ENCODE data around the gene PRKCB. TPM values are rescaled to one million over a fixed set of nuclear protein-coding genes. Genes with fewer than 3 reads are reported as not detected.

Gene PRKCB
- polyA plus RNA-seq, 1 donor from 2014 or later = 27.6 TPM

DNA sequence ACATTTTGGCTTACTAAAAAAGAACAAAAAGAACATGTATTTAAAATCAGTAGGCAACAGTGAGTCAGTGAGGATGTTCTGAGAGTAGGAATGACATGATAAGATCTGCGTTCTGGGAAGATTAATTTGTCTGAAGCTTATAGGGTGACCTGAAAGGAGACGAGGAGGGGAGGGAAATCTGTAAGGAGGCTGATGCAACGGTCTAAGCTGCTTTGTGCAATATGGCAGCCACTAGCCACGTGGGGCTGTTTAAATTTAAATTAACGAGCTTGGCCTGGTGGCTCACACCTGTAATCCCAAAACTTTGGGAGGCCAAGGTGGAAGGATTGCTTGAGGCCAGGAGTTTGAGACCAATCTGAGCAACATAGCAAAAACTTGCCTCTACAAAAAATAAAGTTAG is 238.8 kb downstream of the PRKCB start:
- Histone ChIP-seq H3K79me2 (replicated peaks; ENCODE audit: insufficient read depth, low read length) (no peaks in the 10 kb centered on the region), H3K9me2 (ENCODE audit: insufficient read depth, low read length) (no peaks in the 10 kb centered on the region), H3K36me3 (ENCODE audit: insufficient read depth, low read length) (no peaks in the 10 kb centered on the region), H3K9me3 (ENCODE audit: low read length) (no peaks in the 10 kb centered on the region), H3K27ac (ENCODE audit: low read length) (no peak overlapping the region), H3K27me3 (ENCODE audit: insufficient read depth, low read depth, low read length) (no peaks in the 10 kb centered on the region), H3K4me3 (ENCODE audit: low read length) (no peak overlapping the region), H2AFZ (ENCODE audit: low read depth, low read length) (no peak overlapping the region), H3K4me2 (ENCODE audit: low read length) (no peak overlapping the region), H3F3A (ENCODE audit: insufficient read depth, low read length, poor library complexity, severe bottlenecking) (no peaks in the 10 kb centered on the region), H3K9ac (ENCODE audit: low read length) (no peak overlapping the region), H4K20me1 (ENCODE audit: insufficient read depth) (no peaks in the 10 kb centered on the region)
- TF ChIP-seq EZH2 (IDR thresholded peaks at IDR 0.05; ENCODE audit: borderline replicate concordance, insufficient read depth, low read length, poor library complexity, severe bottlenecking) (no peak), MXI1 (conservative IDR thresholded peaks at IDR 0.05; ENCODE audit: poor library complexity, severe bottlenecking) (no peak), POLR2AphosphoS5 (IDR thresholded peaks at IDR 0.05) (no peak), SMC3 (conservative IDR thresholded peaks at IDR 0.05; ENCODE audit: poor library complexity) (no peak)
- TF ChIP-seq, protein P1, sequence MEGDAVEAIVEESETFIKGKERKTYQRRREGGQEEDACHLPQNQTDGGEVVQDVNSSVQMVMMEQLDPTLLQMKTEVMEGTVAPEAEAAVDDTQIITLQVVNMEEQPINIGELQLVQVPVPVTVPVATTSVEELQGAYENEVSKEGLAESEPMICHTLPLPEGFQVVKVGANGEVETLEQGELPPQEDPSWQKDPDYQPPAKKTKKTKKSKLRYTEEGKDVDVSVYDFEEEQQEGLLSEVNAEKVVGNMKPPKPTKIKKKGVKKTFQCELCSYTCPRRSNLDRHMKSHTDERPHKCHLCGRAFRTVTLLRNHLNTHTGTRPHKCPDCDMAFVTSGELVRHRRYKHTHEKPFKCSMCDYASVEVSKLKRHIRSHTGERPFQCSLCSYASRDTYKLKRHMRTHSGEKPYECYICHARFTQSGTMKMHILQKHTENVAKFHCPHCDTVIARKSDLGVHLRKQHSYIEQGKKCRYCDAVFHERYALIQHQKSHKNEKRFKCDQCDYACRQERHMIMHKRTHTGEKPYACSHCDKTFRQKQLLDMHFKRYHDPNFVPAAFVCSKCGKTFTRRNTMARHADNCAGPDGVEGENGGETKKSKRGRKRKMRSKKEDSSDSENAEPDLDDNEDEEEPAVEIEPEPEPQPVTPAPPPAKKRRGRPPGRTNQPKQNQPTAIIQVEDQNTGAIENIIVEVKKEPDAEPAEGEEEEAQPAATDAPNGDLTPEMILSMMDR (IDR thresholded peaks at IDR 0.05; ENCODE audit: poor library complexity, severe bottlenecking) = no peak
- TF ChIP-seq, protein P2, sequence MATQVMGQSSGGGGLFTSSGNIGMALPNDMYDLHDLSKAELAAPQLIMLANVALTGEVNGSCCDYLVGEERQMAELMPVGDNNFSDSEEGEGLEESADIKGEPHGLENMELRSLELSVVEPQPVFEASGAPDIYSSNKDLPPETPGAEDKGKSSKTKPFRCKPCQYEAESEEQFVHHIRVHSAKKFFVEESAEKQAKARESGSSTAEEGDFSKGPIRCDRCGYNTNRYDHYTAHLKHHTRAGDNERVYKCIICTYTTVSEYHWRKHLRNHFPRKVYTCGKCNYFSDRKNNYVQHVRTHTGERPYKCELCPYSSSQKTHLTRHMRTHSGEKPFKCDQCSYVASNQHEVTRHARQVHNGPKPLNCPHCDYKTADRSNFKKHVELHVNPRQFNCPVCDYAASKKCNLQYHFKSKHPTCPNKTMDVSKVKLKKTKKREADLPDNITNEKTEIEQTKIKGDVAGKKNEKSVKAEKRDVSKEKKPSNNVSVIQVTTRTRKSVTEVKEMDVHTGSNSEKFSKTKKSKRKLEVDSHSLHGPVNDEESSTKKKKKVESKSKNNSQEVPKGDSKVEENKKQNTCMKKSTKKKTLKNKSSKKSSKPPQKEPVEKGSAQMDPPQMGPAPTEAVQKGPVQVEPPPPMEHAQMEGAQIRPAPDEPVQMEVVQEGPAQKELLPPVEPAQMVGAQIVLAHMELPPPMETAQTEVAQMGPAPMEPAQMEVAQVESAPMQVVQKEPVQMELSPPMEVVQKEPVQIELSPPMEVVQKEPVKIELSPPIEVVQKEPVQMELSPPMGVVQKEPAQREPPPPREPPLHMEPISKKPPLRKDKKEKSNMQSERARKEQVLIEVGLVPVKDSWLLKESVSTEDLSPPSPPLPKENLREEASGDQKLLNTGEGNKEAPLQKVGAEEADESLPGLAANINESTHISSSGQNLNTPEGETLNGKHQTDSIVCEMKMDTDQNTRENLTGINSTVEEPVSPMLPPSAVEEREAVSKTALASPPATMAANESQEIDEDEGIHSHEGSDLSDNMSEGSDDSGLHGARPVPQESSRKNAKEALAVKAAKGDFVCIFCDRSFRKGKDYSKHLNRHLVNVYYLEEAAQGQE (IDR thresholded peaks at IDR 0.05; ENCODE audit: borderline replicate concordance) = no peak

GRCh38 chr16:24075302-24075701 is 239.5 kb downstream of the PRKCB start:
- Histone ChIP-seq H2AFZ (ENCODE audit: low read depth, low read length) (no peak overlapping the region), H3K9me3 (ENCODE audit: low read length) (no peaks in the 10 kb centered on the region), H3K9me2 (ENCODE audit: insufficient read depth, low read length) (no peaks in the 10 kb centered on the region), H3K9ac (ENCODE audit: low read length) (no peak overlapping the region), H3K27ac (ENCODE audit: low read length) (no peak overlapping the region), H3K27me3 (ENCODE audit: insufficient read depth, low read depth, low read length) (no peaks in the 10 kb centered on the region), H3K79me2 (replicated peaks; ENCODE audit: insufficient read depth, low read length) (no peaks in the 10 kb centered on the region), H3K36me3 (ENCODE audit: insufficient read depth, low read length) (no peaks in the 10 kb centered on the region), H3K4me3 (ENCODE audit: low read length) (no peak overlapping the region), H4K20me1 (ENCODE audit: insufficient read depth) (no peaks in the 10 kb centered on the region), H3F3A (ENCODE audit: insufficient read depth, low read length, poor library complexity, severe bottlenecking) (no peaks in the 10 kb centered on the region), H3K4me2 (ENCODE audit: low read length) (no peak overlapping the region)
- TF ChIP-seq, protein P2 (IDR thresholded peaks at IDR 0.05; ENCODE audit: borderline replicate concordance) = no peak
- TF ChIP-seq, protein P1 (IDR thresholded peaks at IDR 0.05; ENCODE audit: poor library complexity, severe bottlenecking) = no peak

Measured in neural cell (in vitro differentiated cells).